NCI-H1436 (cell line): Measurements from ENCODE around the gene GYG2.
"Not testable (repeated sequence)": the region's sequence is repeated elsewhere in the genome, so short reads cannot be mapped to it uniquely, and the experiment has no call there.

ENCODE experiments used
- DNase-seq: peaks from one replicate; lab custom pipeline; 2025; lab: John Stamatoyannopoulos, UW

GYG2 gene

DNA sequence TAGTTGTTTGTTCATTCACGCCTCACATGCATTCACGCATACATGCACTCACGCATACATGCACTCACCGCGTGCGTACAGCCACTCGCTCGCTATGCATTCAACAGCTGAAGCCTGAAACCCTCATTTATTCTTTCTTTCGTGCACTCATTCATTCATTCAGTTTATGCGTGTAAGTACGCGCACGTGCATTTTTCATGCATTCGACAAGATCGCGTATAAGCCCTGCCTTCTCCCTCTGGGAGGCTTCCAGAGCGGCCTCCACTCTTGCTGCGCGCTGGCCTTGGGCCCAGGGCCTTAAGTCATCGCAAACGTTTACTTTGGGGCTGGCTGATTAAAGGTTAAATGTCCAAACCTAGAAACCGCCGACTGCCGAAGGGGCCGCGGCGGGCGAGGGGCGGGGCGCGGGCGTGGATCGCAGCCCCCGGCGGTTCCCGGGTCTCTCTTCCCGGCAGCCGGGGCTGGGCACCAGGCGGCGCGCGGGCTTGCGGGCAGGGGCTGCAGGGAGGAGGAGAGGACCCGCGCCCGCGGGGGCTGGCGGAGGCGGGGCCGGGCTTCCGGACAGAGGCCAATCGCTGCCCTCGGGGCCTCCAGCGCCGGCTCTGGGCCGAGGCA lies at the start of gene GYG2:
TSS of gene GYG2 (plus strand) at position 587 of the 615 bp plus-strand sequence. CDS start 1,259 bp downstream, outside the sequence.
- DNase-seq = no peak

DNA sequence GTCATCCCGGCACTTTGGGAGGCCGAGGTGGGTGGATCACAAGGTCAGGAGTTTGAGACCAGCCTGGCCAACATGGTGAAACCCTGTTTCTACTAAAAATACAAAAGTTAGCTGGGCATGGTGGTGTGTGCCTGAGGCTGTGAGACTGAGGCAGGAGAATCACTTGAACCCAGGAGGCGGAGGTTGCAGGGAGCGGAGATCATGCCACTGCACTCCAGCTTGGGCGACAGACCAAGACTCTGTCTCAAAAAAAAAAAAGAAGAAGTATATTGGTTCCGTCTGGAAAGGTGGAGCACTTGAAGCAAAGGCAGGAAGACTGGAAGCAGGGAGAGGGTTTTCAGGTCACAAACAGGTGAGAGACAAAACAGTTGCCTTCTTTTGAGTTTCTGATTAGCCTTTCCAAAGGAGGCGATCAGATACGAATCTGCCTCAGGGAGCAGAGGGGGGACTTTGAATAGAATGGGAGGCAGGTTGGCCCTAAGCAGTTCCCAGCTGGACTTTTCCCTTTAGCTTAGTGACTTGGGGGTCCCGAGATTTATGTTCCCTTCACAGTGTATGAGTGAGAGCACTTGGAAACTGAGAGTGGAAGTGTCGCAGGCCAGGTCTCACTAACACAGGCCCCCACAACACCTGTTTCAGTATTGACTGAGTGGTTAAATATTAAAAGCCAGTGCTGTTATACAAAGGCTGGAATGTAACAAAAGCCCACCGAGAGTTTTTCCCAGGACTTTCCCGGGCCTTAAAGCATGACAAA lies 48.1 kb upstream of the GYG2 start:
- DNase-seq = not testable (repeated sequence)

DNA sequence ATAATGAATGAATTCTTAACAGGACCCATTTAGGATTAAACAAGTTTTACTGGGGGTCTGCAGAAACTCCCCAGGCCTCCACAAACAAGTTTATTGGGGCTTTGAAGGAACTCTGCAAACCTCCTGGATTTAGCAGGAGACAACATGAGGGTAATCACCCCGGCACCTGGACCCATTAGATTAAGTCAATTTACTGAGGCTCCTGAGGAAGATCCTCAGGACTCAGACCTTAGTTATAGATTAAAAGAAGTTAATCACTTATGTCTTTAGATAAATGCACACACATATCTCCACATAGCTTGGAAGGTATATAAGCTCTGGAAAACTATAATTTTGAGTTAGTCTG lies 47.5 kb upstream of the GYG2 start:
- DNase-seq = no peak

DNA sequence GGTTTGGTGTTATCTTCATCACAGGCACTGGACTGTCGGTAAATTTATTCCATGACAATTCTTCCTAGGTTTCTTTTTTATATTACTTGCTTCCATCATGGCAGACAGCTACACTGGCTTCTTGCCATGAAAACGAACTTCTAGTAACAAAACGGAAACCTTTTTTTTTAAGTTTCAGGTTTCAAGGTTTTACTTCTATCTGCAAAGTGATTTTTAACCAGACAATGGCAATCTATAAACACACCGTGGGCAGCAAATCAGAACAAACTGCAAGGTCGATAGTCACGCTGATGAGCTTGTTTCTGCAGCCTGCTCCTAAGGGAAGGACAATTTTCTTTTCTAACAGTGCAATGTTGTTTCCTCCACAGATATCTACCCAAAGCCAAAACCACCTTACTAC lies 47.0 kb upstream of the GYG2 start:
- DNase-seq = no peak

DNA sequence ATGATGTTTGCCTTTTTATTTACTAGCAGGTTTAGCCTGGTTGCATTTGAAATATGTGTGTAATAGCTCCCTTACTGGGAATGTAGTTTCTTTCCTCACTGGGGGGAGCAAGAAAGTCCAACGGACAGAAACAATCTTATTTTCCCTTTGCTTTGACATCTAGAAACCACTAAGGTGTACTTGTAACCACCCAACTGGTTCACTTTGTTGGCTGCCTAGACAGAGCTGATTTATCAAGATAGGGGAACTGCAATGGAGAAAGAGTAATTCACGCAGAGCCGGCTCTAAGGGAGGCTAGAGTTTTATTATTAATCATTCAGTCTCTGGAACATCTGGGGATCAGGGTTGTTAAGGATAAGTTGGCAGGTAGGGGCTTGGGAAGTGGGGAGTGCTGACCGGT lies 46.6 kb upstream of the GYG2 start:
- no peak for DNase-seq

DNA sequence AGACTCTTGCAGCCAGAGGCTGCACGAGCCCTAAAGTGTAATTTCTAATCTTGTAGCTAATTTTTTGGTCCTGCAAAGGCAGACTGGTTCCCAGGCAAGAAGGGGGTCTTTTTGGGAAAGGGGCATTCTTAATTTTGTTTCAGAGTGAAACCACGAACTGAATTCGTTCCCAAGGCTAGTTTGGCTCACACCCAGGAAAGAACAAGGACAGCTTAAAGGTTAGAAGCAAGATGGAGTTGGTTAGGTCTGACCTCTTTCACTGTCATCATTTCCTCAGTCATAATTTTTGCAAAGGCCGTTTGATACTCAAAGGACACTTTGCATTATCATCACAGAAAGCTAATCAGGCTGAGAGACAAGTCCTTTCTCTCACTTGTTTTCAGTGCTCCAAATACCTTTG lies 46.0 kb upstream of the GYG2 start:
- DNase-seq = no peak

DNA sequence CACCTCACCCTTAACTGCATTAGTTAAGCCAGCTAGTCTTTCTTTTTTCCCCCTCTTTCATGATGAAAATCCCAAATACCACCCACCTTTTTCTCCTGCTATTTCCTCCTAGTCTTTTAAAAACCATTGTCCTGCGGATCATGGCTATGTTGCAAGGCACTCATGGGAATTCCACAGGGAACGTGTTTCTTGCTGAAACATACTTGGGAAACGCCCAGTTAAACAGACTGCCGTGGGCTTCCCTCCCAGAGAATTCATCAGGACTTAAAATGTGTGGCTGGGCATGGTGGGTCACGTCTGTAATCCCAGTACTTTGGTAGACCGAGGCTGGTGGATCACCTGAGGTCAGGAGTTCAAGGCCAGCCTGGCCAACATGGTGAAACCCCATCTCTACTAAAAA lies 44.7 kb upstream of the GYG2 start:
- DNase-seq = no peak

DNA sequence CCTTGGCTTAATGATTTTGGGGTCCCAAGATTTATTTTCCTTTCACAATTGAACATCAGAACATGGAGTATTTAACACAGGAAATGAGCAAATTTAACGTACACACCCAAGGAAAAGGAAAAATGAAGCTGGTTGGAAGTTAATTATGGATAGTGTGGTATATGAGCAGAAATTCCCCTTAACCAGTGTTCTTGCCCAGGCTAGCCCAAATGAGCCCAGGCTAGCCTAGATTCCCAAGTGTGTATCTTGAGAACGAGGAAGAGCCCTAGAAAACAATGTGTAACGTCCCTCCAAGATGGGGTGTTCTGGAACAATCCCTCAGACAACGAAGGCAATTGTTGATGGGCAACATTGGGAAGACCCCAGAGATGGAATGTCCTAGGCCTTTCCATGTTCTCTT lies 43.2 kb upstream of the GYG2 start:
- DNase-seq = no peak

DNA sequence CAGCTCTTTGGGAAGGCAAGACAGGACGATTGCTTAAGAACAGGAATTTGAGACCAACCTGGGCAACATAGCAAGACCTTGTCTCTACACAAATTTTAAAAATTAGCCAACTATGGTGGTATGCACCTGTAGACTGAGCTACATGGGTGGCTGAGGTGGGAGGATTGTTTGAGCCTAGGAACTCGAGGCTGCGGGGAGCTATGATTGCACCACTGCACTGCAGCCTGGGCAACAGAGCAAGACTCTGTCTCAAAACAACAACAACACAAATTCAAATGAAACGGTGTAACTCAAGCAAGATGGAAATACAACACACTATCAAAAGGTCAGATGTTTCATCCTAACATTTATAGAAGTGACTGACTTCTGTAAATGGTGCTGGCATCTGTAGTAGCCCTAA lies 39.8 kb upstream of the GYG2 start:
- DNase-seq = no peak

DNA sequence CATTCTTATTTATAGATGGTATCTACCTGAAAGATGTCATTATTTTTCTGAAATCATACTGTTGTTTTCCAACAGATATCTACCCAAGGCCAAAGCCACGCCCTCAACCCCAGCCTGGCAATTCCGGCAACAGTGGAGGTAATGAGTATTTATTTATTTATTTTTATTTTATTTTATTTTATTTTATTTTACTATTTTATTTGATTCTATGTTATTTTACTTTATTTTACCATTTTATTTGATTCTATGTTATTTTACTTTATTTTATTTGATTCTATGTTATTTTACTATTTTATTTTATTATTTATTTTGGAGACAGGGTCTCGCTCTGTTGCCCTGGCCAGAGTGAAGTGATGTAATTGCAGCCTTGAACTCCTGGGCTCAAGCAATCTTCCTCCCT lies 39.2 kb upstream of the GYG2 start:
- no peak for DNase-seq

DNA sequence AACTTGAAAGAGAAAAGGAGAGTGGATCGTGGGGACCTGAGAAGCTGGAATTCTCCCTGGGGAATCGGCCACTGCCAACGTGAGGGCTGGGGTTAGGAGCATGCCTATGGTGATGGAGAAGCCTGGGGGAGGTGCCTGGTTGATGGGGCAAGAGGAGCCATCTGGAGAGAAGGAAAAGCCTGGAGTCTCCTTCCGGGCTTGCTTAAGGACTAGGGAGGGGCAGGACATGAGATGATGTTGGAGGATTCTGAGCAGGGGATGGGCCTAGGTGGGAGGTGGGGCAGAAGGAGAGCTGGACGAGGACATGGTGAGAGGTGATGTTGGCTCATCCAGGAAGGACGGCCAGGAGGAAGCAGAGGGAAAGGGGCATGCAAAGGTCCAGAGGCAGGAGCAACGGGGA lies 35.0 kb upstream of the GYG2 start:
- DNase-seq = no peak

DNA sequence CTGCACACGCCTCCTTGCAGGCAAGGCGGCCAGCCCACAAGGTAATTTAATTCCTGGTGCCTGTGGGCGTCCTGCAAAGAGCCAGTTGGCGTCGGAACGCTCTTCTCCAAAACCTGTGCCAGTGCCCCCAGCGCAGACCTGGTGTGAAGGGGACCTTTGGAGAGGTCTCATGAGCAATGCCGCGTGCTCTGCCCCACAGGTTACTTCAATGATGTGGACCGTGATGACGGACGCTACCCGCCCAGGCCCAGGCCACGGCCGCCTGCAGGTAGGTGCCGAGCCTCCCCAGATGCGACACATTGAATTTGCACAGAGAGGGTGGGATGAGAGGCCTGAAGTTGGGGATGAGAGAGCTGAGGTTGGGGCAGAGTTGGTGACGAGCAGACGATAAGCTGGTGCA lies 34.4 kb upstream of the GYG2 start:
- DNase-seq = no peak

DNA sequence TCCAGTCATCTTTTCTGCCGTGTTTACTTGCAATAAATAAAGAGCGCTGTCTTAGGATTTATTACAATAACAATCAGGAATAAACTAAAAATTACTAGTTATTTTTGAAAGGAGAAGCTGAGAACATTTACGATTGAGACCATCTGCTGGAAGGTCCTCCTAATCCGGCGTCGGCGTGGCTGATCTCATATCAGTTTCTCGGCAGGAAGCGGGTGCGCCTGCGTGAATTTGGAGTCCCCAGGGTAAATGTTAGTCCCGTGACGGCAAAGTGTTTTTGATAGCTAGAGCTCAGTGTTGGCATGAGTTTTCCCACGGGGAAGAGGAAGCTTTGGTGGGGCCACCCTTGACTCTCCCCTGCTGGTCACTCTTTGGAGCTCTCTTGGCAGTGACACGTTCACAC lies 31.9 kb upstream of the GYG2 start:
- not testable (repeated sequence) for DNase-seq

DNA sequence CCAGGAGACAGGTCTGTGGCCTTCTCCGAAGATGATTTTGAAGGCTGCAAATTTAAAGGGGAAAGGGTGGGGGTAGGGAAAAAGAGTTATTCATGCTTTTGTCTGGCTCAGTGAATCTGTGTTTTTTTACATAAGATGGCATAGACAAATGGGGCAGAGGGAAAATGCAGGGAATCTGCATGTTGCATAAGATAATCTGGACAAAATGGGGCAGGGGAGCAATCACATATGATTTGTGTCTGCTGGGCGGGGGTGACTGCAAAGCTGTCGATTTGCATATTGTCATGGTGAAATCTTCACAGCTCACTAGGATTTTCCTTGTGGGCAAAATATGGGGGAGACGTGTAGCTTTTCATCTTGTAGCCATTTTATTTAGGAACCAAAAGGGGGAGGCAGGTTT lies 29.4 kb upstream of the GYG2 start:
- no peak for DNase-seq

DNA sequence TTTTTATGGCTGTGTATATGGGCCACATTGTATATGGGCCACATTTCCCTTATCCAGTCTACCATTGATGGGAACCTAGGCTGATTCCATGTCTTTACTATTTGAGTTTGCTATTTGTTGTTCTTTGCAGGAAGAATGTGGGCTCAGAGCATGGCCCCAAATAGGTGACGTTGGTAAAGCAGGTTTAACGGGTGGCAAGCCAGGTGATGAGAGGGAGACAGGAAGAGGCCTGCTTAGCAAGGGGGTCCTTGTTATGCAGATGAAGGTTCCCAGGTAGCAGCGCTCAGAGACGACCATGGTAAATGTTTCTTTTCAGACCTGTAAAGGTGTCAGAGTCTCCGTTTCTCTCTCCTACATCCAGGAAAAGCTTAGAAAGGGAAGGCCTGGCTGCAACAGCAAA lies 28.8 kb upstream of the GYG2 start:
- not testable (repeated sequence) for DNase-seq

DNA sequence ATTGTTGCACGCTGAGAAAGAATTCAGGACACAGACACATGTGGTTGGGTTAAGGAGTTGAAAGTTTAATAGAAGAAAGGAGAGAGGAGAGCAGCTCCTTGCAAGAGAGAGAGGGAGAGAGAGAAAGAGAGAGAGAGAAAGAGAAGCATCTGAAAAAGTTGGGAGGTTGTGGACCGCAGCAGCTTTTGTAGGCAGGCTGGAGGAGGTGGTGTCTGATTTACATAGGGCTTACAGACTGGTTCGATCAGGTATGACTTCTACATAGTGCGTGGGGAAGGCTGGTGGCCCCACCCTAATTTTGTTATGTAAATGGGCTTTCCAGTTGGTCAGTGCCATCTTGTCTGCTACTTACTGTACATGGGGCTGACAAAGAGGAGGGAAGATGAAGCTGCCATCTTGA lies 27.5 kb upstream of the GYG2 start:
- no peak for DNase-seq

DNA sequence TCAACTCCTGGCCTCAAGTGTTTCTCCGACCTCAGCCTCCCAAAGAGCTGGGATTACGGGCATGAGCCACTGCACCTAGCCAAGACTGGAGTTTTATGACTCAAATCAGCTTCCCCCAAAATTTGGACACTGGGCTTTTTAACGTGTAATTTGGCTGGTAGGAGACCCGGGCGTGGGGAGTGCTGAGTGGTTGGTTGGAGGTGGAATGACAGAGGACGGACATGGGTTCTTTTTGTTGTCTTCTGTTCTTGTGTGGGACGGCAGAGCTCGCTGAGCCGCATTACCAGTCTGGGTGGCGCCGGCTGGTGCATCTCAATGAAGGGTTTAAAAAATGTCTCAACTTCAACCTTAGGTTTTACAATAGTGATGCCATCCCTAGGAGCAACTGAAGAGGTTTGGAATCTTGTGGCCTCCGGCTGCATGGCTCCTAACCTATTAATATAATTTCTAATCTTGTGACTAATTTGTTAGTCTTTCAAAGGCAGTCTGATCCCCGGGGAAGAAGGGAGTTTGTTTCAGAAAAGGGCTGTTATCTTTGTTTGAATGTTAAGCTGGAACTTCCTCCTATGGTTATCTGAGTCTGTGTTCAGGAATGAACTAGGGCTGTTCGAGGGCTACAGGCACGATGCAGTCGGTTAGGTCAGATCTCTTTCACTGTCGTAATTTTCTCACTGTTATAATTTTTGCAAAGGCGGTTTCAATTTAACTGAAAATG lies 26.2 kb upstream of the GYG2 start:
- not testable (repeated sequence) for DNase-seq

DNA sequence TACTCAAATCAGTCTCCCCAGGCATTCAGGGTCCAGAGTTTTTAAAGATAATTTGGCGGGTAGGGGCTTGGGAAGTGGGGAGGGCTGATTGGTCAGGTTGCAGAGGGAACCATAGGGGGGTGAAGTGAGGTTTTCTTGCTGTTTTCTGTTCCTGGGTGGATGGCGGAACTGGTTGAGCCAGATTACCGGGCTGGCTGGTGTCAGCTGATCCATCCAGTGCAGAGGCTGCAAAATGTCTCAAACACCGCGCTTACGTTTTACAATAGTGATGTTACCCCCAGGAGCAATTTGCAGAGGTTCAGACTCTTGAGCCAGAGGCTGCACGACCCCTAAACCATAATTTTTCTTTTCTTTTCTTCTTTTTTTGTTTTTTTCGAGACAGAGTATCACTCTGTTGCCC lies 25.2 kb upstream of the GYG2 start:
- DNase-seq = not testable (repeated sequence)

DNA sequence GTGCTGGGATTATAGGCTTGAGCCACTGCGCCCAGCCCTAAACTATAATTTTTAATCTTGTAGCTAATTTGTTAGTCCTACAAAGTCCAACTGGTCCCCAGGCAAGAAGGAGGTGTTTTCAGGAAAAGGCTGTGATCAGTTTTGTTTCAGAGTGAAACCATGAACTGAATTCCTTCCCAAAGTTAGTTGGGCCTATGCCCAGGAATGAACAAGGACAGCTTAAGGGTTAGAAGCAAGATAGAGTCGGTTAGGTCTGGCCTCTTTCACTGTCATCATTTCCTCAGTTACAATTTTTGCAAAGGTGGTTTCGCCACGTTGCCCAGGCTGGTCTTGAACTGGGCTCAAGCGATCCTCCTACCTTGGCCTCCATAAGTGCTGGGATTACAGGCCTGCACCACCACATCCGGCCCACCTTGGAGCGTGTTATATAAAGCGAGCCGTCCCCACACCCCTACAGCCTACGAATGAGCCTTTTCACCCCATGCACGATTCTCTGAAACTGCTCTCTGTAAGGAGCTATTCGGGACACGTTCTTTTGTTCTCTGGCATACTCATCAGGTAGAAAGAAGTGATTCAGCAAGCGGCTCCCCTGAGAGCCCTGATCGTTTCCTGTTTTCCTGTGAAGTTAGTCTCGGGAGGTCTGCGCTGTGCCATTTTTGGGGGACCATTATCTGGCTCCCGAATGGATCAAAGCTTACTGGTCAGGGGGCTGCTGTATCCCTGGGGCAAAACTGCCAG lies 24.5 kb upstream of the GYG2 start:
- DNase-seq = not testable (repeated sequence)

DNA sequence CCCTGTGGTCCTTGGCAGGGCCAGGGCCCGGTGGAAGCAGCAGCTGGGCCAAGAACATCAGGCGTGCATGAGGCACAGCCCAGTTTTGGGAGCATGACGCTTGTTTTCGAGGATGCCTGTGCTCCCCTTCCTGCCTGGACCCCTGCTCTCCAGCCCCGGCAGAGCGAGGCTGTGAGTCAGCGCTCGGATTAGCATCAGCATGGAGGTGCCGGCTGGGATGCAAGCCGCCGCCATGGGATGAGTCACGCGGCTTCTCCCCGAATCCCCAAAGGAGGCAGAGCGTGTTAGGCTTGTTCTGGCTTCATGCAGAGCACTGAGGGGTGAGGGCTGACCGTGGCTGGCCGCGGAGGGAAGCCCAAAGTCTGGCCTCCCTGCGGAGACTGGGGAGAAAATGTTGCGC lies 23.9 kb upstream of the GYG2 start:
- not testable (repeated sequence) for DNase-seq

DNA sequence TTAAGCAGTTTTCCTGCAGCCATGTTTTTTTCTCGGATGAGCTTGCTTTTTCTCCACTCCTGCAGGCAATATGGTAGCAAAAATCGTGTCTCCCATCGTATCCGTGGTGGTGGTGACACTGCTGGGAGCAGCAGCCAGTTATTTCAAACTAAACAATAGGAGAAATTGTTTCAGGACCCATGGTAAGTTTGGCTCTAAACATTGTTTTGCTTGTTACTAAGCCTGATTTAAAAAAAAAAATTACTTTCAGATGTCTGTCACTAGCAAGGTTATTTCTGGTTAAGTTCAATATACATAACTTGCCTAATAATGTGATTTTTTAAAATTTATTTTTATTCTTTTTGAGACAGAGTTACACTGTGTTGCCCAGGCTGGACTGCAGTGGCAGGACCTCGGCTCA lies 17.5 kb upstream of the GYG2 start:
- DNase-seq = no peak

DNA sequence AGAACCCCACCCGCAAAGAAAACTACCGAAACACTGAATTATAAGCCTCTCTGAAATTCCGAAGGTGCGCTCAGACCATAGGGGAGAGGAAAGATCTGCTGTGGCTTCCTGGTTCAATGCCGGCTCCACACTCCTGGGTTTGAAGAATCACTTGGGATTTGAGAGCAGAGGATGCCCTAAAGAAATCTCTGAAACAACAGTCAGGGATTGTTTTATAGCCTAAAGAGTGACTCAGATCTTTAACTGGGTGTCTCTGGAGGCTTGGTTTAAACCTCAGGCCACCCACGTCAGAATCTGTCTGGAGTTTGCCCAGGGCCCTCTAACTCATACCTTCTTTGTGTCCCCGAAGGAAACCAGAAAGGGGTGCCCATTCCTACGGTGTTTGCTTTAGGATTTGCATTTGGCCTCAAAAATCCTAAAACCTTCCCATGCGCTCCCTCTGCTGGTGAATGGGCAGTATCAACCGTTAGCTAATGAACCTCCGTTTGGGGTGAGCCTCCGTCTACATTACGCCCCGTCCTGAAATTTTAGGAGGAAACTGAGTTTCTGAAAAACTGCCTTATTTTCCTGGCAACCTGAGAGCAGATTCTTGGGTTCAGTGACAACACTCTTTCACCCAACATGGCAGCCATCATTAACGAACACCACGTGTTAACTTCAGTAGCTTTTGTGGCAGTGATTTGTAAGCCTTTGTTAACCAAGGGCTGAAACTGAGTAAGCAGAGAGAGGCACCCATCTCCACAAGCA lies 16.4 kb upstream of the GYG2 start:
- not testable (repeated sequence) for DNase-seq
